ENCODE measurements around the gene PANK4. TPM values are rescaled to one million over a fixed set of nuclear protein-coding genes. Genes with fewer than 3 reads are reported as not detected.

The PANK4 gene
- polyA plus RNA-seq, 2 of the 4 experiments (the other 2 are of a cell fraction) = 8.1 to 13.8 TPM

DNA sequence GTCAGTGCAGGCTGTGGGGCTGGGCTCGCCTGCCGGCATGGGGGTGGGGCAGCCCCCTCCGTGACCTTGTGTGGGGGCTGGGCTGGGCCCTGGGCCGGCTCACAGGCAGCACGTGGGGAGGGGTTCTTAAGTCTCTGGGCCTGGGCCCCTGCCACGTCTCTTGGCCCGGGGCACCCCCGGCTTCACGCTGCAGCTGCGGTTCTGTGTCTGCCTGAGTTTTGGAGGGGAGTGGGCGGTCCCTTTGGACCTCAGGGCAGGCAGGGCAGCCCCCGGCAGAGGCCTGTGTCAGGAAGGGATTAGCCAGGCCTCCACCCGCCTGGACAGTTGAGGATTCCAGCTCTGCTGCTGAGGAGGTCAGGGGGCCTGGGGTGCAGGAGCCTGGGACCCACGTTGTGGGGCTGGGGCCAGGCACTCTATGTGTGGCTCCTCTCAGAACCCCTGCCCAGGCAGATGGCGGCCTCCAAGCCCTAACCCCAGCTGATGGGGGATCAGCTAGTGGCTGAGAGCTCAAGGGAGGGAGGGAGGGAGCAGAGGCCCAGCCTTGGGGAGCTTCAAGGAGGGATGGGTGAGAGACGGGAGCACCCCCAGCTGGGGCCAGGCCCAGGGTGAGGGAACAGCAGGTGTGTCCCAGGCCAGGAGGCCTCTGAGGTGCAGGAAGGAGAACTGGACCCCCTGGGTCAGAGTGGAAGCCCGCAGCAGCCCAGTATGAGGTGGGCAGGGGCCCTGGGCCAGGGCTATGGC lies 52.1 kb downstream of the PANK4 start:
- CTCF ChIA-PET = interaction anchor here (1.3 kb wide), 1 partner anchor 58 kb away, joined by 3 read pairs; no protein-coding TSS in a partner anchor
- FAIRE-seq (no peak), ATAC-seq (no peak), DNase-seq (ENCODE audit: low read depth in 1 of 2, low spot score in 1 of 2) (no peak)
- no peak for TF ChIP-seq PHF8 (IDR thresholded peaks at IDR 0.05; ENCODE audit: borderline replicate concordance, low read depth)
- no peak for TF ChIP-seq HOXB13 (CRISPR knock-in tag; IDR thresholded peaks at IDR 0.05; ENCODE audit: low read depth)
- no peak for TF ChIP-seq TFCP2L1 (CRISPR knock-in tag; IDR thresholded peaks at IDR 0.05)
- no peak for TF ChIP-seq HDAC2 (IDR thresholded peaks at IDR 0.05)
- TF ChIP-seq, protein P1, sequence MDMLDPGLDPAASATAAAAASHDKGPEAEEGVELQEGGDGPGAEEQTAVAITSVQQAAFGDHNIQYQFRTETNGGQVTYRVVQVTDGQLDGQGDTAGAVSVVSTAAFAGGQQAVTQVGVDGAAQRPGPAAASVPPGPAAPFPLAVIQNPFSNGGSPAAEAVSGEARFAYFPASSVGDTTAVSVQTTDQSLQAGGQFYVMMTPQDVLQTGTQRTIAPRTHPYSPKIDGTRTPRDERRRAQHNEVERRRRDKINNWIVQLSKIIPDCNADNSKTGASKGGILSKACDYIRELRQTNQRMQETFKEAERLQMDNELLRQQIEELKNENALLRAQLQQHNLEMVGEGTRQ (IDR thresholded peaks at IDR 0.05) = no peak
- TF ChIP-seq, protein P2, sequence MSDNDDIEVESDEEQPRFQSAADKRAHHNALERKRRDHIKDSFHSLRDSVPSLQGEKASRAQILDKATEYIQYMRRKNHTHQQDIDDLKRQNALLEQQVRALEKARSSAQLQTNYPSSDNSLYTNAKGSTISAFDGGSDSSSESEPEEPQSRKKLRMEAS (IDR thresholded peaks at IDR 0.05) = no peak
- TF ChIP-seq KDM5A (IDR thresholded peaks at IDR 0.05) = no peak
- Histone ChIP-seq H3K4me2 (no peak overlapping the region), H3K4me3 (no peak overlapping the region), H3K4me1 (no peaks in the 10 kb centered on the region), H3K27ac (no peak overlapping the region), H3K9me3 (no peaks in the 10 kb centered on the region)
- POLR2A ChIA-PET = no interaction called here
- 78% methylated on average over 5 of the region's 17 CpGs for WGBS (ENCODE audit: missing lambda C conversion rate)

DNA sequence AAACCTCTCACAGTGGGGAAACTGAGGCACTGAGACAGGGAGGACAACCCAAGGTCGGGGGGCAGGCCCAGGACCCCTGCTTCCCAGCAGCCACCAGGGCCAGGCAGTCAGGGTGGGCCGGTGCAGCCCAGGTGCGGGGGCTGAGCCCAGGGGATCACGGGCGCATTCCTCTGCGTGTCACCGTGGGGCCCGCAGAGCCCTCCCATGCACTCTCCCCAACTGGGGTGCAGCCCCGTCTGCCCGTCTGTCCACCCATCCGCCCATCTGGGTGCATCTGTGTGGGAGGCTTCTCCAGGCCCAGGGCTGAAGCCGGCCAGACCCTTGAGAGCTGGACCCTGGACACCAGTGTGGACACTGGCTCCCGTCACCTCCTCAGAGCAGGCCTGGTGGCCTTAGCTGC lies 53.2 kb downstream of the PANK4 start:
- Histone ChIP-seq H3K4me3 (no peak overlapping the region), H3K4me1 (no peaks in the 10 kb centered on the region), H3K9me3 (no peaks in the 10 kb centered on the region), H3K4me2 (no peak overlapping the region), H3K27ac (no peak overlapping the region)
- TF ChIP-seq FOXS1 (CRISPR knock-in tag; IDR thresholded peaks at IDR 0.05) (no peak), FOSB (CRISPR knock-in tag; IDR thresholded peaks at IDR 0.05) (no peak), NFE2L2 (conservative IDR thresholded peaks at IDR 0.05; ENCODE audit: low read length) (no peak), EHF (CRISPR knock-in tag; IDR thresholded peaks at IDR 0.05) (no peak), JUN (IDR thresholded peaks at IDR 0.05) (no peak), MAZ (IDR thresholded peaks at IDR 0.05; ENCODE audit: borderline replicate concordance, low read depth, low read length) (no peak), ZC3H11A (IDR thresholded peaks at IDR 0.05) (no peak), CHD4 (IDR thresholded peaks at IDR 0.05; ENCODE audit: borderline replicate concordance) (no peak), GATA3 (IDR thresholded peaks at IDR 0.05; ENCODE audit: borderline replicate concordance) (no peak)
- TF ChIP-seq, protein P3, sequence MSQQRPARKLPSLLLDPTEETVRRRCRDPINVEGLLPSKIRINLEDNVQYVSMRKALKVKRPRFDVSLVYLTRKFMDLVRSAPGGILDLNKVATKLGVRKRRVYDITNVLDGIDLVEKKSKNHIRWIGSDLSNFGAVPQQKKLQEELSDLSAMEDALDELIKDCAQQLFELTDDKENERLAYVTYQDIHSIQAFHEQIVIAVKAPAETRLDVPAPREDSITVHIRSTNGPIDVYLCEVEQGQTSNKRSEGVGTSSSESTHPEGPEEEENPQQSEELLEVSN (IDR thresholded peaks at IDR 0.05; ENCODE audit: borderline replicate concordance, low read depth) = no peak
- TF ChIP-seq, protein P4, sequence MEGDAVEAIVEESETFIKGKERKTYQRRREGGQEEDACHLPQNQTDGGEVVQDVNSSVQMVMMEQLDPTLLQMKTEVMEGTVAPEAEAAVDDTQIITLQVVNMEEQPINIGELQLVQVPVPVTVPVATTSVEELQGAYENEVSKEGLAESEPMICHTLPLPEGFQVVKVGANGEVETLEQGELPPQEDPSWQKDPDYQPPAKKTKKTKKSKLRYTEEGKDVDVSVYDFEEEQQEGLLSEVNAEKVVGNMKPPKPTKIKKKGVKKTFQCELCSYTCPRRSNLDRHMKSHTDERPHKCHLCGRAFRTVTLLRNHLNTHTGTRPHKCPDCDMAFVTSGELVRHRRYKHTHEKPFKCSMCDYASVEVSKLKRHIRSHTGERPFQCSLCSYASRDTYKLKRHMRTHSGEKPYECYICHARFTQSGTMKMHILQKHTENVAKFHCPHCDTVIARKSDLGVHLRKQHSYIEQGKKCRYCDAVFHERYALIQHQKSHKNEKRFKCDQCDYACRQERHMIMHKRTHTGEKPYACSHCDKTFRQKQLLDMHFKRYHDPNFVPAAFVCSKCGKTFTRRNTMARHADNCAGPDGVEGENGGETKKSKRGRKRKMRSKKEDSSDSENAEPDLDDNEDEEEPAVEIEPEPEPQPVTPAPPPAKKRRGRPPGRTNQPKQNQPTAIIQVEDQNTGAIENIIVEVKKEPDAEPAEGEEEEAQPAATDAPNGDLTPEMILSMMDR (IDR thresholded peaks at IDR 0.05) = no peak
- FAIRE-seq (no peak), DNase-seq (ENCODE audit: low read depth in 1 of 2, low spot score in 1 of 2) (no peak), ATAC-seq (no peak)
- POLR2A ChIA-PET = no interaction called here
- WGBS (ENCODE audit: missing lambda C conversion rate) = 0% methylated on average over 1 of the region's 13 CpGs
- CTCF ChIA-PET = interaction anchor here (0.9 kb wide), 1 partner anchor 16 kb away, joined by 3 read pairs; no protein-coding TSS in a partner anchor

DNA sequence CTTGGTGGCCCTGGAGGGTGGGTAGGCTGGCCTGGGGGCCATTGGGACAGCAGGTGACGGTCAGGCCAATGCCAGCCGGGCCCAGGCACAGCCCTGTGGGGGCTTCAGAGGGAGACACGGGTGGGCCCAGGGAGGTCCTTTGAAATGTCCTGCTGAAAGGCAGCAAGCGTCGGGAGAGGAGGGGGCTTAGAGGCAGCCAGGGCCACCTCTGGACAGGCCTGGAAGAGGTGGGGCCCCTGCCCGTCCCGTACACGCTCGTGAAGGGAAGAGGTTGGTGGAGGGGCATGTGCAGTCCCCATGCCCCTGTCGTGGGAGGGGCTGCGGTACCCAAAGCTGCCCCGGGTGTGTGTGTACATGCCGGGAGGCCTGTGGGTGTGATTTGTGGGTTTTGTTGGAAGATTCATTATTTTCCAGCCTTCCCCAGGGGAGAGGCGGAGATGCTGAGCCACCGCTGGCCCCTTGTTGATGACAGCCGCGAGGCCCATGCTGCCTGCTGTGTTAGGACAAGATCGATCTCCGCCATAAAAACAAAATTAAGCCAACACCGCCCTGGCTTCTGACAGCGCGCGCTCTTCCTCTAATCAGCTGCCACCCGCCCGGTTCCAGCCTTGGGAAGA lies 53.7 kb downstream of the PANK4 start:
- ATAC-seq = no peak
- CTCF ChIA-PET = interaction anchor here (0.9 kb wide), 1 partner anchor 17 kb away, joined by 3 read pairs; no protein-coding TSS in a partner anchor
- no peak overlapping the region for H3K27ac ChIP-seq
- DNase-seq (ENCODE audit: low read depth in 1 of 2, low spot score in 1 of 2) = no peak
- 71% methylated on average over 15 of the region's 25 CpGs for WGBS (ENCODE audit: missing lambda C conversion rate)
- POLR2A ChIA-PET = no interaction called here
- FAIRE-seq = no peak
- H3K4me2 ChIP-seq = no peak overlapping the region
- H3K9me3 ChIP-seq = no peaks in the 10 kb centered on the region
- H3K4me3 ChIP-seq = no peak overlapping the region
- H3K4me1 ChIP-seq = no peaks in the 10 kb centered on the region
- TF ChIP-seq CBX2 (IDR thresholded peaks at IDR 0.05; ENCODE audit: borderline replicate concordance, low read depth) (no peak), MAZ (IDR thresholded peaks at IDR 0.05; ENCODE audit: borderline replicate concordance, low read depth, low read length) (no peak), ZC3H11A (IDR thresholded peaks at IDR 0.05) (no peak), RCOR1 (IDR thresholded peaks at IDR 0.05; ENCODE audit: low read depth, low read length) (no peak), CHD4 (IDR thresholded peaks at IDR 0.05; ENCODE audit: borderline replicate concordance) (no peak), CHD2 (IDR thresholded peaks at IDR 0.05; ENCODE audit: low read length, partially characterized antibody) (no peak), FOSB (CRISPR knock-in tag; IDR thresholded peaks at IDR 0.05) (no peak), EHF (CRISPR knock-in tag; IDR thresholded peaks at IDR 0.05) (no peak), CEBPB (IDR thresholded peaks at IDR 0.05) (no peak), ZNF302 (CRISPR knock-in tag; IDR thresholded peaks at IDR 0.05) (no peak), MYC (IDR thresholded peaks at IDR 0.05; ENCODE audit: borderline replicate concordance, low read length) (no peak), HDAC2 (IDR thresholded peaks at IDR 0.05) (no peak), RARB (CRISPR knock-in tag; IDR thresholded peaks at IDR 0.05) (no peak), TFCP2L1 (CRISPR knock-in tag; IDR thresholded peaks at IDR 0.05) (no peak), POLR2A (IDR thresholded peaks at IDR 0.05; ENCODE audit: low read length) (no peak), MAFK (IDR thresholded peaks at IDR 0.05; ENCODE audit: partially characterized antibody) (no peak), NPAS2 (CRISPR knock-in tag; IDR thresholded peaks at IDR 0.05; ENCODE audit: borderline replicate concordance) (no peak)
- TF ChIP-seq, protein P2 (IDR thresholded peaks at IDR 0.05) = no peak
- TF ChIP-seq, protein P5, sequence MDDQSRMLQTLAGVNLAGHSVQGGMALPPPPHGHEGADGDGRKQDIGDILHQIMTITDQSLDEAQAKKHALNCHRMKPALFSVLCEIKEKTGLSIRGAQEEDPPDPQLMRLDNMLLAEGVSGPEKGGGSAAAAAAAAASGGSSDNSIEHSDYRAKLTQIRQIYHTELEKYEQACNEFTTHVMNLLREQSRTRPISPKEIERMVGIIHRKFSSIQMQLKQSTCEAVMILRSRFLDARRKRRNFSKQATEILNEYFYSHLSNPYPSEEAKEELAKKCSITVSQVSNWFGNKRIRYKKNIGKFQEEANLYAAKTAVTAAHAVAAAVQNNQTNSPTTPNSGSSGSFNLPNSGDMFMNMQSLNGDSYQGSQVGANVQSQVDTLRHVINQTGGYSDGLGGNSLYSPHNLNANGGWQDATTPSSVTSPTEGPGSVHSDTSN (IDR thresholded peaks at IDR 0.05) = no peak

Data from A549 (cell line).